LNCaP clone FGC (cell line): ENCODE results near the gene ELN.

Experiments used
- DNase-seq: peaks from one replicate; pipeline ENCODE4 v3.0.0-alpha.2; 2011; ENCODE audit warnings: low read depth
- H3K4me3 ChIP-seq: 2 replicates; pipeline ENCODE4 v1.5.1; 2011; ENCODE audit warnings: mild to moderate bottlenecking, low read depth, low read length, control low read depth
- TF ChIP-seq, protein P1 (sequence below): IDR thresholded peaks from 2 replicates; pipeline ENCODE4 v1.5.1; 2012; ENCODE audit warnings: mild to moderate bottlenecking; ENCODE audit not compliant: control insufficient read depth, insufficient read depth; ENCODE audit errors: extremely low read depth

Gene ELN

DNA sequence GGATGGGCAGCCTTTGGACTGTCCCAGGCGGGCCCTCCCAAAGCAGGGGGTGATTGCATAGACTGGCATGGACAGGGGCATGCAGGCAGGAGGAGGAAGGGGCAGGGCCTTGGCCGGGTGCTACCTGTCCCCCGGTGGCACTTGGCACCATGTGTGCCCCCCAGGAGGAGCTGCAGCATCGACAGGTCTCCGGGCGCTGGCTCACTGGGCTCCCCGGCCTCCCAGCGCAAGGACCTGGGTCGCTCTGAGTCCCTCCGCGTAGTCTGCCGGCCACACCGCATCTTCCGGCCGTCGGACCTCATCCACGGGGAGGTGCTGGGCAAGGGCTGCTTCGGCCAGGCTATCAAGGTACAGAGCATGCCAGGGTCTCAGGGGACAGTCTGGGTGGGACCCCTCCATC, 78.9 kb downstream of the ELN start:
- TF ChIP-seq, protein P1, sequence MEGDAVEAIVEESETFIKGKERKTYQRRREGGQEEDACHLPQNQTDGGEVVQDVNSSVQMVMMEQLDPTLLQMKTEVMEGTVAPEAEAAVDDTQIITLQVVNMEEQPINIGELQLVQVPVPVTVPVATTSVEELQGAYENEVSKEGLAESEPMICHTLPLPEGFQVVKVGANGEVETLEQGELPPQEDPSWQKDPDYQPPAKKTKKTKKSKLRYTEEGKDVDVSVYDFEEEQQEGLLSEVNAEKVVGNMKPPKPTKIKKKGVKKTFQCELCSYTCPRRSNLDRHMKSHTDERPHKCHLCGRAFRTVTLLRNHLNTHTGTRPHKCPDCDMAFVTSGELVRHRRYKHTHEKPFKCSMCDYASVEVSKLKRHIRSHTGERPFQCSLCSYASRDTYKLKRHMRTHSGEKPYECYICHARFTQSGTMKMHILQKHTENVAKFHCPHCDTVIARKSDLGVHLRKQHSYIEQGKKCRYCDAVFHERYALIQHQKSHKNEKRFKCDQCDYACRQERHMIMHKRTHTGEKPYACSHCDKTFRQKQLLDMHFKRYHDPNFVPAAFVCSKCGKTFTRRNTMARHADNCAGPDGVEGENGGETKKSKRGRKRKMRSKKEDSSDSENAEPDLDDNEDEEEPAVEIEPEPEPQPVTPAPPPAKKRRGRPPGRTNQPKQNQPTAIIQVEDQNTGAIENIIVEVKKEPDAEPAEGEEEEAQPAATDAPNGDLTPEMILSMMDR = no peak
- no peak overlapping the region for H3K4me3 ChIP-seq
- no peak for DNase-seq

DNA sequence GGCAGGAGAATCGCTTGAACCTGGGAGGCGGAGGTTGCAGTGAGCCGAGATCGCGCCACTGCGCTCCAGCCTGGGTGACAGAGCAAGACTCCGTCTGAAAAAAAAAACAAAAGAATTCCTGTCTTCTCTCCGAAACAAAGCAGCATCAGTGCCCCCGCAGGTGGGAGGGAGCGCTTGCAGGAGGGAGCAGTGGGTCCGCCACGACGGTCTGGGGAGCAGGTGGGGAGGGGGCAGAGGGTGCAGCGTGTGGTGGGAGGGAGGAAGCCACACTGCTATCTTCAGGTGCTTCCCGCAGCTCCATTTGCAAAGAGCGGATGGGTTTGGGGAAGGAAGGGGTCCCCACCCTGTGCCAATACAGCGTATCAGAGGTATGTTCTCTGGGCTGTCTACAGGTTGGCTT, 87.4 kb downstream of the ELN start:
- no peak overlapping the region for H3K4me3 ChIP-seq
- DNase-seq = no peak
- TF ChIP-seq, protein P1 = no peak

DNA sequence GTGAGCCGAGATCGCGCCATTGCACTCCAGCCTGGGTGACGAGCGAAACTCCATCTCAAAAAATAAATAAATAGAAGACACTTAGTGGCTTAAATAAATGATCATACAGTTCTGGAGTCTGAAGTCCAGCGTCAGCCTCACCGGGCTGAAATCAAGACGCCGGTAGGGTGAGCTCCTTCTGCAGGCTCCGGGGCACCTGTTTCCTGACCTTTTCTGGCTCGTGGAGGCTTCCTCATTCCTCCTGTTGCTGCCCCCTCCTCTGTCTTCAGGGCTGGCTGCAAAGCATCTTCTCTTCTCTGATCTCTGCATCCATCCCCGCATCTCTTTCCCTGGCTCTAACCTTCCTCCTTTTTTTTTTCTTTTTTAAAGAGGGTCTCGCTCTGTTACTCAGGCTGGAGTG, 88.4 kb downstream of the ELN start:
- TF ChIP-seq, protein P1 = no peak
- DNase-seq = no peak
- H3K4me3 ChIP-seq = no peak overlapping the region
